IPS-18a (cell line): Measurements from ENCODE around the gene PHAF1.

Experiments used
- H3K27ac ChIP-seq: one replicate; pipeline ENCODE4 v1.5.1; 2013; ENCODE audit warnings: low read length
- H3K27me3 ChIP-seq: one replicate; pipeline ENCODE4 v1.6.1; 2013; ENCODE audit warnings: mild to moderate bottlenecking, low read length; ENCODE audit not compliant: control insufficient read depth, insufficient read depth
- H3K36me3 ChIP-seq: one replicate; pipeline ENCODE4 v1.6.1; 2013; ENCODE audit warnings: low read depth, low read length; ENCODE audit not compliant: control insufficient read depth
- H3K4me1 ChIP-seq: one replicate; pipeline ENCODE4 v1.6.1; 2013; ENCODE audit warnings: low read depth, low read length; ENCODE audit not compliant: control insufficient read depth
- H3K4me3 ChIP-seq: one replicate; pipeline ENCODE4 v1.5.1; 2013; ENCODE audit warnings: low read length
- H3K9ac ChIP-seq: one replicate; pipeline ENCODE4 v1.6.1; 2013; ENCODE audit warnings: mild to moderate bottlenecking, low read length, moderate library complexity
- H3K9me3 ChIP-seq: one replicate; pipeline ENCODE4 v1.6.1; 2013; ENCODE audit warnings: low read depth, low read length; ENCODE audit not compliant: control insufficient read depth

Gene PHAF1

GRCh38 chr16:67157892-67158635, 48.3 kb downstream of the PHAF1 start:
- H3K9me3 ChIP-seq = no peaks in the 10 kb centered on the region
- H3K9ac ChIP-seq = no peak overlapping the region
- H3K27me3 ChIP-seq = peaks cover 100% of the 10 kb centered on the region
- H3K27ac ChIP-seq = no peak overlapping the region
- no peaks in the 10 kb centered on the region for H3K36me3 ChIP-seq
- no peak overlapping the region for H3K4me3 ChIP-seq
- peaks cover 3% of the 10 kb centered on the region for H3K4me1 ChIP-seq

GRCh38 chr16:67158637-67159600, 49.2 kb downstream of the PHAF1 start:
- Histone ChIP-seq H3K9ac (no peak overlapping the region), H3K4me1 (peaks cover 3% of the 10 kb centered on the region), H3K9me3 (no peaks in the 10 kb centered on the region), H3K27ac (no peak overlapping the region), H3K4me3 (peak overlapping the region; percentile 54), H3K36me3 (no peaks in the 10 kb centered on the region), H3K27me3 (peaks cover 100% of the 10 kb centered on the region)

GRCh38 chr16:67161595-67162058, 51.9 kb downstream of the PHAF1 start:
- H3K27ac ChIP-seq = no peak overlapping the region
- H3K4me1 ChIP-seq = peaks cover 3% of the 10 kb centered on the region
- H3K36me3 ChIP-seq = no peaks in the 10 kb centered on the region
- no peak overlapping the region for H3K4me3 ChIP-seq
- no peaks in the 10 kb centered on the region for H3K9me3 ChIP-seq
- no peak overlapping the region for H3K9ac ChIP-seq
- H3K27me3 ChIP-seq = peaks cover 100% of the 10 kb centered on the region

- H3K27me3 ChIP-seq = peaks cover 100% of the 10 kb centered on the region
- H3K4me1 ChIP-seq = peaks cover 3% of the 10 kb centered on the region
- no peaks in the 10 kb centered on the region for H3K9me3 ChIP-seq
- H3K27ac ChIP-seq = no peak overlapping the region
- no peaks in the 10 kb centered on the region for H3K36me3 ChIP-seq
- peak overlapping the region; percentile 30 for H3K4me3 ChIP-seq
- H3K9ac ChIP-seq = no peak overlapping the region
Measured at GRCh38 chr16:67162506-67163163, 52.9 kb downstream of the PHAF1 start.

- Histone ChIP-seq H3K27ac (no peak overlapping the region), H3K4me3 (peak overlapping the region; percentile 30), H3K27me3 (peaks cover 100% of the 10 kb centered on the region), H3K4me1 (peaks cover 3% of the 10 kb centered on the region), H3K36me3 (no peaks in the 10 kb centered on the region), H3K9me3 (no peaks in the 10 kb centered on the region), H3K9ac (no peak overlapping the region)
Measured at GRCh38 chr16:67163164-67163998, 53.6 kb downstream of the PHAF1 start.

GRCh38 chr16:67163999-67164558, 54.3 kb downstream of the PHAF1 start:
- no peak overlapping the region for H3K9ac ChIP-seq
- H3K27ac ChIP-seq = no peak overlapping the region
- peaks cover 100% of the 10 kb centered on the region for H3K27me3 ChIP-seq

GRCh38 chr16:67164599-67165061, 54.9 kb downstream of the PHAF1 start, which contains the start of gene HSF4:
Gene HSF4, plus strand, starts transcription at chr16:67164745. Its CDS starts 67 bp downstream, at chr16:67164812.
- Histone ChIP-seq H3K4me1 (peaks cover 11% of the 10 kb centered on the region), H3K36me3 (no peaks in the 10 kb centered on the region), H3K9ac (no peak within 1 kb of the TSS), H3K27me3 (peaks cover 100% of the 10 kb centered on the region), H3K9me3 (no peaks in the 10 kb centered on the region), H3K27ac (no peak within 1 kb of the TSS), H3K4me3 (peak within 1 kb of the TSS; percentile 37)

More at GRCh38 chr16:67163999-67164558, 54.3 kb downstream of the PHAF1 start:
- Histone ChIP-seq H3K4me1 (peaks cover 6% of the 10 kb centered on the region), H3K36me3 (no peaks in the 10 kb centered on the region), H3K9me3 (no peaks in the 10 kb centered on the region), H3K4me3 (peak overlapping the region; percentile 30)

- Histone ChIP-seq H3K27ac (no peak overlapping the region), H3K36me3 (no peaks in the 10 kb centered on the region), H3K9ac (no peak overlapping the region), H3K4me1 (peaks cover 11% of the 10 kb centered on the region), H3K27me3 (peaks cover 99% of the 10 kb centered on the region), H3K9me3 (no peaks in the 10 kb centered on the region), H3K4me3 (peak overlapping the region; percentile 37)
Measured at GRCh38 chr16:67165121-67166078, 55.7 kb downstream of the PHAF1 start.

- no peak overlapping the region for H3K27ac ChIP-seq
- H3K9me3 ChIP-seq = no peaks in the 10 kb centered on the region
- no peak overlapping the region for H3K9ac ChIP-seq
- no peaks in the 10 kb centered on the region for H3K36me3 ChIP-seq
- peaks cover 11% of the 10 kb centered on the region for H3K4me1 ChIP-seq
- H3K27me3 ChIP-seq = peaks cover 97% of the 10 kb centered on the region
- H3K4me3 ChIP-seq = no peak overlapping the region
Measured at GRCh38 chr16:67166110-67166547, 56.4 kb downstream of the PHAF1 start.
